ENCODE results near the gene LRRC10B. TPM values are rescaled to one million over a fixed set of nuclear protein-coding genes. Genes with fewer than 3 reads are reported as not detected.

The LRRC10B gene
- total RNA-seq, 1 experiment from 2014 or later = 1.3 TPM

DNA sequence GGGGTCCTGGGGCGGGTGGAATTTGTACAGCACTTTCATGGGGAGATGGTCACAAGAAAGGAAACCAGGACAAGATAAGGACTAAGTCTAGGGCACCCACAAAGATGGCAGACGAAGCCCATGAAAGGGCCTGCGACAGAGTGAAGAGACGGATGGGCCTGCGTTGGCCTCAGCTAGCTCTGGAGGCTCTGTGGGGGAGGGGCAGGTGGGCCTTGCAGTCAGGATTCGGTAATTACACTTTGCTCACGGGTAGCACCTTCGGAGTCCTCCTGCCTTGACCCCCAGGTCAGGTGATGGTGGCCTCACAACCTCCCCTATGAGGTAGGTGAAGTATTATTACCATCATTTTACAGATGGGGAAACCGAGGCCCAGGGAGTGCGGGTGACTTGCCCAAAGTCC is 7.1 kb downstream of the LRRC10B start:
- Histone ChIP-seq H3K27me3 (no peaks in the 10 kb centered on the region), H3K4me3 (no peak overlapping the region), H3K36me3 (no peaks in the 10 kb centered on the region), H3K9me3 (no peaks in the 10 kb centered on the region)
- DNase-seq = no peak

DNA sequence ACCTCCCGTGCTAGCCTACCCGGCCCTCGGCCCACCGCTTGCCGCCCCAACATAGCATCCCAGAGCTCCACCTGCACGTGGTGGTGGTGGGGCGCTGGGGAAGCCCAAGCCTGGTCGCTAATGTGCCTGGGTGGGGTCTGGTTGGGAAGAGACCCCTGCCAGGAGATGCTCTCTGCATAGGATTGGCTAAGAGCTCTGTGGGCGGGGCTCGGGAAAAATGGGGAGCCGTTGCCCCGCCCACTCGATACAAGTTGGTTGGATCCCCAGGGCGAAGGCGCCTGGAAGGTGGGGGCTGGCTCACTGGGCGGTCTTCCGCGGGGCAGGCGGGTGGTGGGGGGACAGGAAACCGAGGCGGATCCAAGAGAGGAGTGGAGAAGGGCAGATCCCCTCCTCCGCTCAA is 7.6 kb downstream of the LRRC10B start:
- no peaks in the 10 kb centered on the region for H3K27me3 ChIP-seq
- H3K4me3 ChIP-seq = no peak overlapping the region
- no peaks in the 10 kb centered on the region for H3K9me3 ChIP-seq
- no peak for DNase-seq
- no peaks in the 10 kb centered on the region for H3K36me3 ChIP-seq

DNA sequence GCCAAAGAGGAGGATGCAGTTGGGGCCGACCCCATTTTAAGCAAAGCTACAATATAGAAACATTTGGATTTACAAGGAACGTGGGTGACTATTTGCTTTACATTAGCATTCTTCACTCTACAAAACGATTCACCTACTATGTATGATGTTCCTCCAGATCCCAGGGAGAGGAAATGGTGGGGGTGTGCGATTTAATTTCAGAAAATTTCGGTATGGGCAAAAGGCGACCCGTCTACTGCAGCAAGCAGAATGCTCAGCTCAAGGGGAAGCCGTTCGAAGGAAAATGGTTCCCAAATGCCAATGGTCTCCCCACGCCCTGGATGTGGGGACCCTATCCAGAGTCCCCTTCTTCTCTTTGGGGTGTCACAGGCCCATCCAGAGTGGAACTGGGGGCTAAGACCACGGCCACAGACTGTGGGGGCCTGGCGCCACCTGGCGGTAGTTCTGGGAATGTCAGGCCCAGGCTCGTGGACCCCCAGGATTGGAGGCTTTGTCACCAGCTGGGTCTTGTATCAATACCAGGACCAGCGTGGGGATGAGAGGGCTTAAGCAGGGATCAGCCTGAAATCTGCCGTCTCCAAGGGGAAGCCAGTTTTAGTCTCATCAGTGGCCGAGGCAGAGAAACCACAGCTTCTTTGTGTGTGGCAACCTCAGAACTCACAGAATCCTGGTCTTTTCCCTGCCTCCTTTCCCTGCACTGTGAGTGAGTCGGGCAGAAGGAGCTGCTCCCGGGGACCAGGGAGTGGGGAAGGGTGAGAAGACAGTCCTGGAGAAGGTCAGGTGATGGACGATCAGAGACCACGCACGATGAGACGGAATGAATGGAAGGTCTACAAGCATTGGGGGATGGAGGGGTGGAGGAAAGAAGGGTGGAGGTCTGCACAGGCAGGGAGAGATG is 8.4 kb downstream of the LRRC10B start:
- Histone ChIP-seq H3K9me3 (no peaks in the 10 kb centered on the region), H3K36me3 (no peaks in the 10 kb centered on the region), H3K4me3 (no peak overlapping the region), H3K27me3 (no peaks in the 10 kb centered on the region)
- DNase-seq = no peak

DNA sequence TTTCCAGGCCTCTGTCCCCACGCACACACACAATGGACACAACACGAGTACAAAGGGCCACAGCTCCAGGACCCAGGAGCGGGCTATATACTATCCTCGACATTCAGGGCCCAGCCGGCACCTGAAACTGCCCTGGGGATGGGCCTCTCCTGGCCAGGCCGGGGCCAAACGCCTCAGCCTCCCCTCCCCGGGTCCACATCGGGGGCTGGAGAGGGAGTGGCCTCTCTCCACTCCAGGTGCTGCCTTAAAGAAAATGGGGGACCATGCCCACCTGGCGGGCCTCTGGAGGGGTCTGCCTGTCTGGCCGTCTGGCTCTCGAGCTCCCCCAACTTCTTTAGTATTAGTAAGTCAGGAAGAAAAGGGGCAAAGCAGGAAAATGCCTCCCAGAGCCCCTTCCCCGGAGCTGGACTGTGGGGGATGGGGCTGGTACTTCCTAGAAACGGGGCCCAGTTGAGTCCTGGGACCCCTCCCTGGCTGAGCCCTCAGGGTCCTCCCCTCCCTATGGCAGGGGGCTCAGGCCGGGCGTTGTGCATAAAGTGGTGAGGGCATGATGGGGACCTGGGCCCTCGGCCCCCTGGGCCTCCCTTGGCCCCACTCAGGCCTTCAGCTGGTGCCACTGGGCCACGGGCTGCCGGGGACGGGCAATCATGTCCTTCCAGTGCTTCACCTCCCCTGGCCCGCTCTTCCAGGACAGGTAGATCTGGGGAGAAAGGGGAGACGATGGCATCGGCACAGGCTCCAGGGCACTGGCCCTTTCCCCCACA is 9.7 kb downstream of the LRRC10B start:
- no peak for DNase-seq
- H3K36me3 ChIP-seq = no peaks in the 10 kb centered on the region
- no peaks in the 10 kb centered on the region for H3K27me3 ChIP-seq
- no peak overlapping the region for H3K4me3 ChIP-seq
- H3K9me3 ChIP-seq = no peaks in the 10 kb centered on the region

DNA sequence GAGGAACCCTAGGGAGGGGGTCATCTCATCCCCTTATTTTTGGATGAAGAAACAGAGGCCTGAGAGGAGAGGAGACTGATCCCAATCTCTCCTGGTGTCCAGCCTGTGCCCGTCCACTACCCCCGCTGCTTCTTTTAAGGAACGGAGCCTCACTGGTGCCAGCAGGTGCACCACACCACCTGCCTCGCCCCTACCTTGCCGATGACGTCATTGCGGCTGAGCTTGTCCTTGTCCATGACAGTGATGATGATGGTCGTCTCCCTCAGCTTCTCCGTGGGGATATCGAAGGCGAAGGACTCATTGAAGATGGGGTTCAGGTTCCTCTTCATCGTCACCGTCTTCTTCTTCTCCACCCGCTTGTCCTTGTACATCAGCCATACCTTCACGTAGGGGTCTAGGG is 14.3 kb downstream of the LRRC10B start:
- no peaks in the 10 kb centered on the region for H3K27me3 ChIP-seq
- no peak for DNase-seq
- no peaks in the 10 kb centered on the region for H3K9me3 ChIP-seq
- no peak overlapping the region for H3K4me3 ChIP-seq
- no peaks in the 10 kb centered on the region for H3K36me3 ChIP-seq

DNA sequence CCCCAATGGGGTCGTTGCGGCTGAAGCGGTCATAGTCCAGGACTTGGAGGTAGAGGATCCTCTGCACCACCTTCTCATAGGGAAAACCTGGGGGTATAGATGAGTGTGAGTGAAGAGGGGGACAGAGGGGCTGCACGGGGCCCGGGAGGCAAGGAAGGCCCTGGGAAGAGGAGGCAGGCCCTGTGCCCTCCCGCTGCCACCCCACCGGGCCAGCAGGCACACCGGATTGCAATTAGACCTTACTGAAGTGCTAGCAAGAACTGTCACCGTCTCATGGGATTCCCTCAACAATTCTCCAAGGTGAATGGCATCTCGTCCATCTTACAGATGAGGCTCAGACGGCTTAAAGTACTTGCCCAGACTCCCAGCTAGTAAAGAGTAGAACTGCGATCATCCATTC is 15.9 kb downstream of the LRRC10B start:
- Histone ChIP-seq H3K27me3 (no peaks in the 10 kb centered on the region), H3K9me3 (no peaks in the 10 kb centered on the region), H3K4me3 (no peak overlapping the region), H3K36me3 (no peaks in the 10 kb centered on the region)
- no peak for DNase-seq

DNA sequence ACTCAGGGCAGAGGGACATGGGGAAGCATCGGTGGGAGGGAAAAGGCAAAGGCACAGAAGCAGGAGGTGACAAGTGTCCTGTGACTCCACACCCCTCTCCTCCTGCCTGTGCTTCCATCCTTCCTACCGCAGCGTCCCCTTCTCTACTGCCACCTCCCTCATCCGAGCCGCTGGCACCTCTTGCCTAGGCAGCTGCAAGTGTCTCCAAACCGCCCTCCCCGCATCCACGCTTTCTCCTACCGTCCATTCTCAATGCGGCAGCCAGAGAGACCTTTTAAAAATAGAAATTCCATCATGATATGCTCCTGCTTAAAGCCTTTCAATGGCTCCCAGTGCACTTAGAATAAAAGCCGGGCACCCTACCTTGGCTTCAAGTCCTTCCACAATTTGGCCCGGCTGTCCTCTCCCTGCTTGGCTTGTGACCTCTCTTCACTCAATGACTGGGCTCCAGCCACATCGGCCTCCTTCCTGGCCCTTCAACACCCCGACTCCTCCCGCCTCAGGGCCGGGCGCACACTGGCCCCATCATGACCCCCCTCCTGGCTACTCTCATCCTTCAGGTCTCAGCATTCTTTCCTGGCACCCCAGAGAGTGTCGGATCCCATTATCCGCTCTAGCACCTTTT is 16.5 kb downstream of the LRRC10B start:
- no peak overlapping the region for H3K4me3 ChIP-seq
- H3K9me3 ChIP-seq = no peaks in the 10 kb centered on the region
- no peaks in the 10 kb centered on the region for H3K36me3 ChIP-seq
- H3K27me3 ChIP-seq = no peaks in the 10 kb centered on the region
- no peak for DNase-seq

DNA sequence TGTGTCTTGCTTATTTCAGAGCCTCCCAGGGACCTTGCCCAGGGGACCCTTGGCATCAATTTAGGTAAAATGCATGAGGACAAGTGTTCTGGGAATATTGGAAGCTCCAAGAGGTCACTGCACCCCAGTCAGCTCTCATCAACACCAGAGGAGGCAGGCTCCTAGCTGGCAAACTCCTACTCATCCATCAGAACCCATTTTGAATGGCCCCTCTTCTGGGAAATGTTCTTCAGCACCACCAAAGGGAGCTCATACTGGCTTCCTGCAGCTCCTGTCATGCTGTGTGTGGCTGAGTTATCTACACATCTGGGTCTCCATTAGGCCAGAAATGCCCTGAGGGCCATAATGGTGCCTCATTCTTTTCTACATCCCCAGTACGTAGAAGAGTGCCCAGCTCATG is 17.7 kb downstream of the LRRC10B start:
- no peaks in the 10 kb centered on the region for H3K27me3 ChIP-seq
- H3K36me3 ChIP-seq = no peaks in the 10 kb centered on the region
- H3K9me3 ChIP-seq = no peaks in the 10 kb centered on the region
- no peak overlapping the region for H3K4me3 ChIP-seq
- DNase-seq = no peak

DNA sequence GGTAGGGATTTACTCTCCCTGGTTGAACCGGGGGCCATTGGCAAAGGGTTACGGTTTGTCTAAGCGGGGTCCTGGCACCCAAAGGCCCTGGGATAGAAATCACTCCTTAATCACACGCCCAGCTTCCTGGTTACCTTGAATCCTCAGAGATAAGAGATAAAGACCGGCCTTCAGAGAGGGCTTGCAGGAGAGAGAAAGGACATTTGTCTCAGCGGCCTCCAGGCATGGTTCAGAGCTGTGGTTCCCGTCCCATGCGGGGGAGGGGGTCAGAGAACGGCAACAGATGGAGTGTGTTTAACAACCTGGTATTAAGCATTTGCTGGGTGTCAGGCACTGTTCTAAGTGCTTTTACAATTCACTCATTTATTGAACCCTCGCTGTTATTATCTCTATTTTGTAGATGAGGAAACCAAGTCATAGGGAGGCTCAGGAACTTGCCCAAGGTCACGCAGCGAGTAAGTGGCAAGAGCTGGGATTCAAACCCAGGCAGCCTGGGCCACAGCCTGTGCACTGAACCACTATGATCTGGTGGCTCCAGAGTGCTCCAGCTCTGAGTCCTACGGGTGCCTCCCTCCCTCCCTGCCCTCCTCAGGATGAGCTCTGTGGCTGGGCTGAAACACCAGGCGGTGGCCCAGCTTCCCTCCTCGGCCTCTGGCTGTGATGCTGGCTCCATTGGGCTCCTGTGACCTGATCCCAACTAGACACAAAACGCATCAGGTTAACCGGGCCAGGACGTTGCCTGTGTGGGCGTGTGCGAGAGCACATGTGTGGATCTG is 18.6 kb downstream of the LRRC10B start:
- H3K27me3 ChIP-seq = no peaks in the 10 kb centered on the region
- no peaks in the 10 kb centered on the region for H3K9me3 ChIP-seq
- no peak overlapping the region for H3K4me3 ChIP-seq
- DNase-seq = no peak
- no peaks in the 10 kb centered on the region for H3K36me3 ChIP-seq

DNA sequence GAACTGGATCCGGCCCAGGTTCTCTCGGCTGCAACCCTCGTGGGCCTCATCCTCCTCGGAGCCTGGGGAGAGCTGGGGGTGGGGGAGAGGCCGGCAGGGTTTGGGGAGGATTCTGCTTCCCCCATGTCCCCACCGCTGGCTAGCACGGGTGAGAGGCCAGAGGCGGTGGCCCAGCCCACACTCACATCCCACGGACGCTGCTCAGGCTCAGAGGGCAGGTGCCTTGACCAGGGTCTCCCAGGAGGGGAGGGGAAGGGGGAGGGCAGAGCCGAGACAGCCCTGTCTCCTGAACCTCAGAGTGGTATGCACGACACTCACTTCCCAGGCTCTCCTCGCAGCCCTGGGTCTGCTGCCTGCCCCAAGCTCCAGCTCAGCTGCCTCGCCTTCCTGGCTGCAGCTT is 19.6 kb downstream of the LRRC10B start:
- H3K36me3 ChIP-seq = no peaks in the 10 kb centered on the region
- DNase-seq = no peak
- no peaks in the 10 kb centered on the region for H3K9me3 ChIP-seq
- H3K27me3 ChIP-seq = no peaks in the 10 kb centered on the region
- no peak overlapping the region for H3K4me3 ChIP-seq

DNA sequence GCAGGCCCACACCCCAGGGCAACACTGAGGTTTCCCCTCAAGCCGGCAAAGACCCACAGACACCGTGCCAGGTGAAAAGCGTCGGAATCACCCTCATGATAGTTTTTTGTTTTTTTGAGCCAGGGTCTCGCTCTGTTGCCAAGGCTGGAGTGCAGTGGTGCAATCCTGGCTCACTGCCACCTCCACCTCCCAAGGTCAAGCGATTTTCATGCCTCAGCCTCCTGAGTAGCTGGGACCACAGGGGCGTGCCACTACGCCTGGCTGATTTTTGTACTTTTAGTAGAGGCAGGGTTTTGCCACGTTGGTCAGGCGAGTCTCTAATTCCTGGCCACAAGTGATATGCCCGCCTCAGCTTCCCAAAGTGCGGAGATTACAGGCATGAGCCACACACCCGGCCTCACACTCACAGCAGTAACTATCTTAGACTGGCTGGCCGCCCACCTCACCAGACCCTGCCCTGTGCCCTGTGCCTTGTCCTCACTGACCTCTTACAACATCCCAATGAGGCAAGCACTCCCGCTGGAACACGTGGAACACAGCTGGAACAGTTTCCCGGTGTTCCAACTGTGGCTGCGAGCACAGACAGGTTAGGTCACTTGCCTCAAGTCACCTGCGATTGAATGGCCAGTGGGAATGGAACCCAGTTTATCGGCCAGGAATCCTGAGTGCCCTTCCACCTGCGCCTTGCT is 21.1 kb downstream of the LRRC10B start:
- no peak overlapping the region for H3K4me3 ChIP-seq
- DNase-seq = no peak
- no peaks in the 10 kb centered on the region for H3K36me3 ChIP-seq
- H3K27me3 ChIP-seq = no peaks in the 10 kb centered on the region
- H3K9me3 ChIP-seq = no peaks in the 10 kb centered on the region

DNA sequence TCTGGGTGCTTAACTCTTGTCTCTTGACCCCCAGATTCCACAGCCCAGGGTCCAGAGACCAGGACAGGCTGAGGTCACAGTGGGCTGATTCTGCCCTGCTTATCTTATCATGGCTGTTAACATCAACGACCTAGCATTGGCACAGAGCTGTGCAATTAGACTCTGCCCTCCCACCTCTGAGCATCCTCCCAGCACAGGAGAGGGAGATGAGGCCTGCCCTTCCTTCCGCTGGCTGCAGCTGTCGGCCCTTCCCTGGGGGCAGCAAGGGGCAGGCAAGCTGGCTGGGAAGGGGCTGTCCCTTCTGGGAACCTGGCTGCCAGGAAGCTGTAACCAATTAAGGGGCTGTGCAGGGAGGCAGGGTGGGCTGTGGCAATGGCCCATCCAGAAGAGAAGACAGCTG is 22.5 kb downstream of the LRRC10B start:
- DNase-seq = no peak
- no peaks in the 10 kb centered on the region for H3K27me3 ChIP-seq
- H3K4me3 ChIP-seq = no peak overlapping the region
- no peaks in the 10 kb centered on the region for H3K36me3 ChIP-seq
- H3K9me3 ChIP-seq = no peaks in the 10 kb centered on the region

DNA sequence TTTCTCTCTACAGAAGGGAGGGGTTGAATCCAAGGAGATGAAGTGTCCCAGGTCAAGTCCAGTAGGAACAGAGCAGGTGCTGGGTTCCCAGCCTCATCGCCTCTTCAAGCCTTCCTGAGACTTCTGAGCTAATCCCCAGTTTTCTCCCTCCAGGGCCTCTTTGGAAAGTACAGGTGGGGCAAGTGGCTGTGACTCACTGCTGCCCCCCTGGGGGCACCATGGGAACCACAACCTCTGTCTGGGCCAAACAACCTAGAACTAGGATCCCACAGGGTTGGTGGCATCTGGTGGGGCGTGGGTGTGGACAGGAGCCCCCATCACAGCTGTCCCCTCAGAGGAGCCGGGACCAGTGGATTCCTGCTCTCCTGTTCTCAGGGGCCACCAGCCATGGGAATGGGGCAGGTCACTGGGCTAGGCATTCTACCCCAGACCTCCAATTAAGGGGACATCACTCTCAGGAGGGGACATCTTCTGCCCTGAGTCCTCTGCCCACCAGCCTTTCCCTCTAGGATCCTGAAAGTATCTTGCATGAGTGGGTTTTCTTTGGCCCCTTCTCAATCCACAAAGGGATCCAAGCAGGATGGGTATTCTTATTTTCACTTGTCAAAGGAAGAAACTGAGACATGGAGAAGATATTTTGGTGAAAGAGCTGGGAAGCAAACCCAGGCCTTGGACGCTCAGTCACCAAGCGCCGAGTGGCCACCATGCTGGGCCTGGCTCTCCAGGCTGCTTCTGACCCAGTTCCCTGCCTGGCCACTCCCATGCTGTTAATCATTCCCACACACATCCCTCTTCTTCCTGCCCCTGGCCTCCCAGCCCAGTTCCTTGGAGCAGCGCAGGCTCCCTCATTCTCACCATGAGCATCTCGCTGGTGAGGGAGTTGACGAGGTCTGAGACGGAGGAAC is 23.8 kb downstream of the LRRC10B start:
- Histone ChIP-seq H3K27me3 (no peaks in the 10 kb centered on the region), H3K9me3 (no peaks in the 10 kb centered on the region), H3K36me3 (no peaks in the 10 kb centered on the region), H3K4me3 (no peak overlapping the region)
- no peak for DNase-seq

DNA sequence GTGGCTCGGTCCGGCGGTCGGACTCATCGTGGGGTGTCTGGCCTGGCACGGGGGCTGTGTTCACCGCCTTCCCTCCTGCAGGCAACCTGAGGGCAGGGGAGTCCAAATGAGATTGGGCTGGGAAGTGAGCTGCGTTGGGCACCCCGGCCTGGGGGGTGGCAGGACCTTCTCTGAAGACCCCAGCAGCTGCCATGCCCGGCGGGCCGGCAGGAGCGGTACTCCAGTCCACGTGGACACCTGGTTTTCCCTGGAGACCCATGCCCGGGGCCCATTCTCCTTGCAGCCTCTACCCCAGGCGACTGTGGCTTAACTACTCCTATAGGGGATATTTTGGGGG is 24.5 kb downstream of the LRRC10B start:
- no peaks in the 10 kb centered on the region for H3K9me3 ChIP-seq
- no peaks in the 10 kb centered on the region for H3K36me3 ChIP-seq
- H3K27me3 ChIP-seq = no peaks in the 10 kb centered on the region
- H3K4me3 ChIP-seq = no peak overlapping the region
- no peak for DNase-seq

DNA sequence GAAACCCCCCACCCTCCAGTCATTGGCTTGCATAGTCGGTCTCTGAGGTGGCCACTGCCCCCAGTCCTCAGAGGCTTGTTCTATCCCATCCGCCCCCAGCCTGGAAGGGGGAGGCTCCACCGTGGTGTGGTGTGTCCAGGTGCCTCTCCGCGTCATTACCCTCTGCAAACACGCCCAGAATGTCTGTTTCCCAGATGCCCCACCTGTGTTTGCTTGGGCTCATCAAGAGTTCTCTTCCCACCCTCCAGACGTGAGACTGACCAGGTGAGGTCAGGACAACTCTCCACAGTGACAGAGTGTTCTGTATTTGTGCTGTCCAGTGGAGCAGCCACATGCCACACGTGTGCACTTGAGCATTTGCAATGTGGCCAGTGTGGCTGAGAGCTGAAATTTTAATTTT is 24.9 kb downstream of the LRRC10B start:
- H3K9me3 ChIP-seq = no peaks in the 10 kb centered on the region
- DNase-seq = no peak
- H3K36me3 ChIP-seq = no peaks in the 10 kb centered on the region
- no peaks in the 10 kb centered on the region for H3K27me3 ChIP-seq
- H3K4me3 ChIP-seq = no peak overlapping the region

All from MG63 (cell line).